NCI-H82 treated with DMSO at 0.1 percent for 48 hours (cell line): ENCODE results near the gene PBX1.
A peak's percentile ranks its signal among the peaks of the same experiment; 100 is the strongest.

Source experiments
- DNase-seq: peaks from one replicate; lab custom pipeline; 2025; ENCODE audit not compliant: unreplicated experiment; lab: John Stamatoyannopoulos, UW

PBX1 gene

DNA sequence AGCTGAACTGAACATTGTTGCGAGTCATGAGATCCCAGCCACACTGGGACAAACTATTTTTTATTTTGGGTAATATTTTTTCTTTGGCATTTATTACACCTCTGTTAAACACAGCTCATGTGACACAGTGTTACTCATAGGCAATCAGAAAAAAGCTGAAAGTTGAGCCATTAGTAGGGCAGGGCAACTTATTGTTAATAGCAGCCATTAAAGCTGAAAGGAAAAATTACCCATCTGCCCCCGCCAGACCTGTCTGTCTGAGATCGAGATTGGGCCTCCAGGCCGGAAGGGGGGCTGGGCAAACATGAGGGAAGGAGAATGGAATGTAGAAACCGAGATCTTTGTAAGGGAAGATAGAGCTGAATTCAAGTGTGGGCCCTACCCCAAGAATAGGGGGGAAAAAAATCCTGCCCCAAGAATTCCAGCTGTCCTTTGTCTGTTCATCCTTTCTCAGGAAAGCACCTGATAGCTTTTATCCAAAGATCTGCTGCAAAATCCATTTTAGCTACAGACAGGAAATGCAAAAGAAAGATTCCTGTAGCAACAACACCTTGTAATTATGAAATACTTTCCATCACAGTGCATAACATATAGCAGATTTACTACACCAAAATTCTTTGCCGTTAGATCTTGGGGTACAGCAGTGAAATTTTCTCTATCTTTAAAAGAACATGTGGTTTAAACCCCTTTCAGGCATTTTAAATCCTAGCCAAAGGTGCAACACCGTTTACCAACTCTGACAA, 212.8 kb downstream of the PBX1 start:
- DNase-seq: no peak

DNA sequence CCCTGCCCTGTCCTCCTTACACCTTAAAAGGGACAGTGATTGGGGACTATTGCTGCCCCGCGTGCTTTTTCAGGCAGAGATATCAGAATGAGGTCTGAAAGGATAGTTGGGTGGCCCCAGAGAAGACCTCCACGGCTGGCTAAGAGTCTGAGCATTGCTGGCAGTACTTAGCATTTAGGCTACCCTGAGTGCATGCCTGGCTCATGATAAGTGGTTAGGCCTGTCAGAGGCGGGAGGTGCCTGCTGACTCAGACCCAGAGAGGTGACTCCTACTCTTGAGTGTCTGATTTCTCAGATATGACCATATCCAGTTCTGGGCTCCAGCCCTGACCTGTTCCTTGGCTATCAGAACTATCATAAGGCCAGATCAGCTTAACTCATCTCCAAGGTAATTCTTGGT, 213.7 kb downstream of the PBX1 start:
- DNase-seq: no peak

DNA sequence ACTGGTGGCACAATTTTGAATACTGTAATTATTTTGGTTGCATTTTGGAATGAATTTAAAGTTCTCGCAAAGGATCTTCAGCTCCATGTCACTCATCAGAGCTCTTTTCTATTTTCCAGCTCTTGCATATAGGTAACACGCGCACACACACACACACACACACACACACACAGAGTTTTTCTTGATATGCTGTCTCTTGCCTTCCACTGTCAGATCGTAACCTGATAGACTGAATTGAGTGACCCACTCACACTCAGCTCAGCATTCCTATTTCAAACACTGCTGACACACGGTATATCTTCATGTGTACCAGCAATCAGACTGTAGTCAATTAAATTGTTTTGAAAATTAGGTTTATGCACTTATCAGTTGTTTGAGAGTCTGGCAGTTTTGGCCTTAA, 214.1 kb downstream of the PBX1 start:
- no peak for DNase-seq

DNA sequence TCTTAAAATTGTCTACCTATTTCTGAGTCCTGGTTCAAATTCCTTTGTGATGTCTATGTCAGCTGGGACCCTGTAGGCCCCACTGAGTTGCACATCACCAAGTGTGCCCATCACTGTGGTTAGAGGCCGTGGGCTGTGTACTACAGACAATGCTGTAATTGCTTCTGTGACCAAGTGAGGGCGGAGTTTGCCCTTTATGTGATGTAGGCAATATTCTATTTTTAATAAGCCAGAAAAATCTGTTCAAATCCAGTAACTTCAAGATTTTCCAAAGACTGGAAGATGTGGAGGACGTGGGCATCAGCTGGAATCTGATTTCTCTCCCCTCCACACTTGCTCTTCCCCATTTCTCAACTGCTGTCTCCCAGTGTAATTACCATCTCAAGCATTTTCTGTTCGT, 215.4 kb downstream of the PBX1 start:
- DNase-seq: no peak

DNA sequence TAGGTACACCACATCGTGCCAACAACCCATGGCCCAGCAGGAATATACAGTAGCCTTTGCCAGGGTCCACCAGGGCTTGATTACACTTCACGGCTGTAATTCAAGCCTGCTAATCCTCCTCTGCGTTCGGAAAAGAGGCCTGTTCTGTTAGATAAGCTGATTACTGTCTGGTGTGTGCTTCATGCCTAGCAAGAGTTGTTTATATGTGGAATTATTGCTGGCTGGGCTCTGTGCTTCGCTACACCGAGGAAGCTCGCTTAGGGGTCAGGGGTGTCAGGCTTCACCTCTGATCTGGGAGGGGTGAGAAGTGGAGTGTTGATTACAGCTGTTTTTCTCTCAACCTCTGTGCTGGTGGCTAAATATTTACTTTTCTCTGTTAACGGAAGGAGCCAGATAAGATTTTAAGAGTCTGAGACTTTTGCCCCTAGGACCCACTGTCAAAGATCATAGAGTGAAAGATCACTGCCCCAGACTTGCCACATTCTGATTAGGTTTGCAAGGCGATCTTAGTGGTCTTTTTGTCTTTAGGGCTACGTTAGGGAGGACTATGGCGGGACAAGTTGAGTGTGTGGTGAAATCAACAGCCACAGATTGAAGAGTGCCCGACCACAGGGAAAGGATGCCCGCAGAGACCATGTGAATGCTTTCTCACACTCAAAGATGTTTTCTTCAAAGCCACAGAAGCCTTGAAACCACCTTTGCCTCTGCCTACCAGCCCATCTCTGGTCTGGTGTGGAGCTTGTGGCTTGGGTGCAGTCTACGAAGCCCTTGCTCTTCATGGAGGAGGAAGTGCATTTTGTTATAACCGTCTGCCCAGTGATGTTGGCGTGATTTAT, 216.1 kb downstream of the PBX1 start:
- peak; percentile 98 for DNase-seq

DNA sequence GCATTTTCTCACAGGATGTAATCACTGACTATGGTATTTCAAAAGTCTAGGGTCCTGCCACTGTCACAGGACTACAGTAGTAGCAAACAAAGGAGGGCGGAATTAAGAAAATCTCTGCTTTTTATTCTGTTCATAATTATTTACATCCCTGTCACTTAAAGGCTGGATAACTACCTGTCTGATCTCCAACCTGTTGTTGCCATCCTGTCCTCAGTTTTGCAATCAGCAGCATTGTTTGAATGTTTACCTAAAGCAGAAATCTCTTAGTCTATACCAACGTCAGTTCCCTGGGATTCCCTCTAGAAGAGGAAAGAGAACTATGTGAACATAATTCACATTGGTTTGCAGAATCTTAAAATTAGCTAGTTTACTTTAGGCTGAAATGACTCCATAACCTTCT, 218.5 kb downstream of the PBX1 start:
- DNase-seq: no peak

DNA sequence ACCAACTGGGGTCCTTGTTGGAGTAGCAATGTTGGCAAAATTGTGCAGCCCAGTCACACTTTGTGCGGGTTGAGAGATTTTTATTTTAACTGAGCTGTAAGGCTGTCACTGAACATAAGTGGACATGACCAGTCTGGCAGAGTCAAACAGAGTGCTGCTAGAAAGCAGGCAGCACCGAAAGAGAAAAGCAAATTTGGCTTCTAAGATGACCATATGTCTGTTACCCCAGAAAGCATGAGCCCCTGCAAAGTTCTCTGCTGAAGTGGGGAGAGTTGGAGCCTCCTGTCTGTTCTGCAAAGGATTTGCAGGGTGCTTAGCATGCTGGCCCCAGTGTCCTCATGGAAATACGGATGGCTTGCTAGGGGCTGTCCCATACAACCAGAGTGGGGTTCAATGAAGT, 220.4 kb downstream of the PBX1 start:
- no peak for DNase-seq

DNA sequence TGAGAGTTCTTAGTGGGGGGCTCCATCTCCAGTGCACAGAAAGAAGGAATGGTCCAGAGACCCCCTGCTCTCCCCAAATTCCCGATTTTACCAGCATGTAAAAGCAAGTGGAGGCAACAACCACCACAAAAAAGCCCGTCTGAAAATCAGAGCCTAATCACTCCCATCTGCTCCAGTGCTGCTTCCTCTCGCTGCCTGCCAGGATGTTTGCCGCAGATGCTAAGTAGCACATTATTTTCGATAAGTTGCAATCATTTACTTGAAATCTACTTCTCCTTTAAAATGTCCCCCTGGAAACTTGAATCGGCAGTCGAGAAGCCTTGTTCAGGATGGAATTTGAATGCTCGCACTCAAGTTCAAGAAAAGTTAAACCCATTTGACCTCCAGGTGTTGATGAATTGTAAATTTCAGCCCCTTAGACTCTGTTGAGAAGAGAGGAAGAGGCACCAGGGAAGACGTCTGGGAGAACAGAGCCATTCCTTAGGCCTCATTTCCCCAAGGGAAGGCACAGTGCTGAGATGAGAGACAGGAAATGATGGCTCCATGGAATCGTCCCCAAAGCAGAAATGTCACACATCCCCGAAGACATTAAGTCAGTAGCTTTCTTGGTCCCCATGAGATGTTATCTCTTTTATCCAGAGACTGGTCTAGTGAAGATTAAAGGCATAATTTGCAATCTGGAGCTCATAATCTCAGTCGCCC, 221.3 kb downstream of the PBX1 start:
- DNase-seq: no peak

DNA sequence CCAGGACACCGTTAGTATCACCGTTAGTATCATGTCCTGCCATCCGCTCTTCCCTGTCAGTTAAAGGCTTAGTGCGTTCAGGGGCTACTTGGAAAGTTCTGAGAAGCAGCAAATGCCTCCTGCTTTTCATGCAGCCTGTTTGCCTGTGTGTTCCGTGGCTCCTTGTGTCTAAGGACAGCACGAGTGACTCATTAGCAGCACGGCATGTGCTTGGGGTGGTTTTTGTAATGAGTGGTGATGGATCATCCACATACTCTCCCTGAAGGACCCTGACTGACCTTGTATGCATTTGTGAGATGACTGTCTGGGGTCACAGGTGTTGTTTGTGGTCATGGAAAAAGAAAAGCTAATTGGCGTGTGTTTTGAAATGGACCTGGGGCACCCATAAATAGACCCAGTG, 221.9 kb downstream of the PBX1 start:
- no peak for DNase-seq

DNA sequence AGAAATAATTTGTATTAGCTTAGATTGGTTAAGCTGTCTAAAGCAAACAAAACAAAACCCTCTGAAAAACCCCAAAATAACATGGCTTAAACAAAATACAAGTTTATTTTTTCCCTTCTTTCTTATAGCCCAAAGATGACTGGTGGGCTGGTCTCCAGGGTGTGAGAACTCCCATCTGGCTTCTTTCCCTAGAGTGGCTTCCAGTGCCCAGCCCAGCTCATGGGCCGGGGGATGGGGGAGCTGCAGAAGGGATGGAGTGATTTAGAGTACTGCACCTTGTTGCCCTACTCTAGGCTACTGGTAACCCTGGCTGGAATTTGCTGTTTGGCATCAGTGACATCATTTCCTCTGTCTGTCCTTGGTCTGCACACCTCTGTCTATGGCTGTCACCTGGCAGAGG, 223.0 kb downstream of the PBX1 start:
- DNase-seq: no peak

DNA sequence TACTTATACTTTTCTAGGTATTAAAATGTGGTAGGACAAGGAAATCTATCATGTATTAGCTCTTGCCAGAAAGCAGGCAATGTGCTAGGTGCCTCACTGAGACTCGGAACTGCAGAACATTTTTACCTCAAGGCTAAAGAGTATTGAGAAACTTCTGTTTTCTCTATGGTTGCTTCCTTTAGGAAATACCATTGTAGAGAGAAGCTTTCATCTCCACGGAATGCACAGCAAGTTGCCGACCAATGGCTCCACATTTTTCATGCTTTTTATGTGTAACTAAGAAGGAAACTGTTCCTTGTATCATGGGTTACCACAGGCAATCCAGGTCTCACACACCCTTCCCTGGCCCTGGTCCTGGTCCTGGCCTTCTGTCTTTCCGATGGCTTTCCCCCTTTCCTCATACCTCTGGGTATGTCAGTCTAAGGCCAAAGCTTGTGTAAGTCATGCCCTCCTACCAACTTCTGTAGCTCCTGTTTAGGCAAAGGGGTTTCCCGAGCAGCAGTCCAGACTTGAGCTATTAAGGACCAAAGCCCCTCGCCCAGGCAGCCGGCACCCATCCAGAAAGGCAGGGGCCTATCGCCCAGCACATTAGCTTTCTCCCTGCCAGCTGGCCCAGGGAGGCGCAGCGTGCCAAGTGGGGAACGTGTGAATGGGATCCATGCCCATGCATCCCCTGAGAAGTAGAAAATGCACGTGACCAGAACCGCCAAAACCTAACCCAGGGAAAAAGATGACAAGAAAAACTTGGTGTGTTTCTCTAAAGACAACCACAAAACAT, 225.0 kb downstream of the PBX1 start:
- DNase-seq: no peak

DNA sequence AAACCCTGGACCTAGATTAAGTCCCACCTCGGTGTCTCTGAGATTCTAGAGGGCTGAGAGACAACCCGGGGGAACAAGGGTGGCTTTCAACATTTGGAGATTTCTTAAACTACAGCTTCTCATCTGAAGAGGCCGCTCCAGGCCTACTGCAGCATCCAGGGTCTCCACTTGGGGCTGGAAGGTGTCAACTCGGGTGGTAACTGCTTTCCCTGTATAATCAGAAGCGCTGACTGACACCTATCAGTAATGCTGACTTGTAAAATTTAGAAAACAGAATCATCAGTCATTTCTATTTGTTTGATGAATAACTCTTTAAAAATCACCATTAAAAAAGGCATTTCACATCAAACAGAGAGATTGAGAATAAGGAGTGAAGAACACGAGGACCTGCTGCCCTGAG, 226.0 kb downstream of the PBX1 start:
- DNase-seq: no peak

DNA sequence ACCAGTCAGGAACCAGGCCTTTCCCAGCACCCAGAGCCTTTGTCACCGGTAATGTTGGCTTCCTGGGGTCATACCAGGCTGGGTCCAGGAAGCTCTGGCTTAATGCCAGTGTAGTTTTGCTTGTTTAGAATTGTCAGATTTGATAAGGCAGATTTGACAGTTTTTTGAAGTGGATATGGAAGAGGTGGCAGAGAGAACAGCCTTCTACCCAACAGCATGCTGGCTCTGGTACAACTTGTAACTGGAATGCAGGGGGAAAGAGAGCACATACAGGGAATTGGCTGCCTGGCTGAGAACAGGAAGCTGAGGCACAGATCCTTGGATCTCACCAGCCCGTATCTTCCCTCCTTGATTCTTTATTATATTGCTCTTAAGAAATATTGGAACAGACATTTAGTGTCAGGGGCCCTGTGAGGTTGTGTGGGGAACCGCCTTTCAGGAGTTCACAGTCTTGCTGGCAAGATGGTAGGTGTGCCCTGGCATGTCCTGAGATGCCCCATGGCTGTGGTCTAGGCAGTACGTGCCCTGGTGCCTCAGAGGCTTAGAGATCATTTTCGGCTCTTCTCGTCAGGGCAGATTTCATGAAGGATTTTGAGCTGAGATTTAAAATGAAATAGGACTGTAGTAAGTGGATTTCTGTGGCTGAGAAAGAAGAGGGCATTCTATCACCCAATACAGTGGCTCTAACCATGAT, 227.0 kb downstream of the PBX1 start:
- DNase-seq: no peak

DNA sequence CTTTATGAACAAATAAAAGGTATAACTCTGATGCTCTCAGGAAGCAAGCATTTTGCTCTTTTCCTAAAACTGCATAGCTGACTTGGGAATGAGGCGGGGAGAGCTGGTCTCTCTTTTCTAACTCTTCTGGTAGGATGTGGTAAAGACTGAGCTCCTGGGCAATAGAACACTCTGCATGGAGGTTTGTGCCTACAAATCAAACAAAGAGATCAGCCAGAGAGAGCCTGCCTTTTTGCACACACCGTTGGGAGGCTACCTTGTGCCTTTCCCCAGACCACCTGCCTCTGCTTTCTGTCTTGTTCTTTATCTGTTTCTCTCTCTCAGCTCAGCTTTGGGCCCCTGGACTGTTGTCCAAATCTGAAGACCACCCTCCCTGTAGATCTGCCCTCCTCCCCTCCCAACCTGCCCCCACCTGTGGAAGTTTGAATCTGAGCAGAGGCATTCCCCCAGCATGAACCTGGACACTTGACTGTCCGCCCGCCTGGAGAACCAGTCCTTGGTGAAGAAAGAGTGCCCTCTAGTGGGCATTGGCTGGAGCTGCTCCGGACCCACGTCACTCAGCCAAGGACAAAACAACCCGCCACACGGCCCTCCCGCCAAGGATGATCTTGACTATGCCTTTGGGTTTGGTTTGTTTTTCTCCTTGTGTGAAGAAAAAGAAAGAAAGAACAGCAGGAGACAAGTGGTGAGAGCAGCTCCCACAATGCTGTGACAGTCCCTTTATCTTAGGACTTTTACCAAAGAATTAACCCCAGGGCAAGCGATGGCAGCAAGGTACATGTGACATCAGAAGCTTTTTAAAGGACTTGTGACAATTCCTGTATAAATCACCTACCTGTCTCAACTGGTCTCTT, 228.2 kb downstream of the PBX1 start:
- peak; percentile 67 for DNase-seq

DNA sequence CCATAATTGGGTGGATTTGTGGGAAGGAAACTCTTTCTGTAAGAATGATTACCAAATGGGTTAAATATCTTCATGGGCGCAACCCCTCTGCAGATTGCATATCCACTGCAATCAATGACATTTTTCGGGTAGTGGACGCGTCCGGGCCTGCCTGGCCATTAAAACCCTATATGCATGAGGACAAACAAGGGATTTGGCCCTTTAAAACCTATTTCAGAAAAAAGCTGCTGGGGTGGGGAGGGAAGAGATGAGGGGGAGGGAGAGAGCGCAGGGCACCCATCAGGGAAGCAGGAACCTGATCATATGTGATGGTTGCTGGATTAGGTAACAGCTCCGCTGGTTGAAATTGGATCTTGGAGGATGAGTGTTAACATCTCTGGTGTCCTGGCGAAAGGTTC, 228.8 kb downstream of the PBX1 start:
- DNase-seq: peak; percentile 57

DNA sequence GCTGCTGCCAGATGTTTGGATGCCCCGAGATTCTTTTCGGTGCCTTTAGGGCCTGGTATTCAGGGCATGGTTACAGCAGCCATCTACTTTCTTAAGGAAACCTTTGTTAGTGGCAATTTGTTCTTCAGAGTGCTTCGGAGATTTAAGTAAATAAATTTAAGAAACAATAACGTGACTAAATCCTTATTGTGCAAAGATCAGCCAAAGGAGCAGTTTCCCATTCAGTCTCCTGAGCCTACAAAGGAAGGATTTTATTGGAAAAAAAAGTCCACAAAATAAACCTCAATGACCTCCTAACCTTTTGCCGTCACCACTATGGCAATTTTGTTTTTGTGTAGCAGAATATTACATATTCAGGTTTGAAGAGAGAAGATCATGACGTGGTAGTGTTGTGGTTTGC, 231.1 kb downstream of the PBX1 start:
- DNase-seq: no peak

DNA sequence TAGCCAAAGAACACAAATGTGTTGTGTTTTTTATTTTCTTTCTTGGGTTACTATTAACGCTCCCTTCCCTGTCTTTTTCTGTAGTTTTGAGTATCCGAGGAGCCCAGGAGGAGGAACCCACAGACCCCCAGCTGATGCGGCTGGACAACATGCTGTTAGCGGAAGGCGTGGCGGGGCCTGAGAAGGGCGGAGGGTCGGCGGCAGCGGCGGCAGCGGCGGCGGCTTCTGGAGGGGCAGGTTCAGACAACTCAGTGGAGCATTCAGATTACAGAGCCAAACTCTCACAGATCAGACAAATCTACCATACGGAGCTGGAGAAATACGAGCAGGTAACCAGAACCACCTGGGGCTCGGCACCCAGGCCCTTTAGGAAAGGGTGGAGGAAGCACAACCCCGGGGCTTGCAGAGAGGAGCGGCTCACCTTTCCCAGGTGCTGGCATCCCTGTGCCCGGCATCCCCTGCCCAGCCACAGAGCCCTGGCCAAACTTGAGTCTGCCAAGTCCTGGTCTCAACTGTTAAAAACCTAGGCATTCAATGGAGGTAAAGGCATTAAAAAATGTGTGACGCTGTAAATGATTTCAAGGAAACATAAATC, 233.5 kb downstream of the PBX1 start:
- no peak for DNase-seq

DNA sequence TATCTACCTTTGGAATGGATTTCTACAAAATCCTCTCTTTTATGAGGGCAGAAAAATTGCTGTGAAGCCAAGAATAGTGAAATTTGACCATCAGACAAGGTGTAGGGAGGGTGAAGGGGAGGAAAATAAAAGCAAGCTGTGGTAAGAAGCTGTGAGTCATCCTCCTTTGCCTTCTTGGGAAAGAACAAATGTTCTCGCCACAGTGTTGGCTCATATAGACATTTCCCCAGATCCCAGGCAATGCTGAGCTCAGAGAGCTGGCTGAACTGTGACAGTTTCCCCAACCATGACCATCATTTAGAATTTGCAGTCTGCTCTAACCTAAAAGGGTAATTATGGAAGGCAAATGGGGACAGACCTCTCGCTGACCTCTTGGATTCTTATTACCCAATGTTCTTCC, 235.4 kb downstream of the PBX1 start:
- DNase-seq: no peak

DNA sequence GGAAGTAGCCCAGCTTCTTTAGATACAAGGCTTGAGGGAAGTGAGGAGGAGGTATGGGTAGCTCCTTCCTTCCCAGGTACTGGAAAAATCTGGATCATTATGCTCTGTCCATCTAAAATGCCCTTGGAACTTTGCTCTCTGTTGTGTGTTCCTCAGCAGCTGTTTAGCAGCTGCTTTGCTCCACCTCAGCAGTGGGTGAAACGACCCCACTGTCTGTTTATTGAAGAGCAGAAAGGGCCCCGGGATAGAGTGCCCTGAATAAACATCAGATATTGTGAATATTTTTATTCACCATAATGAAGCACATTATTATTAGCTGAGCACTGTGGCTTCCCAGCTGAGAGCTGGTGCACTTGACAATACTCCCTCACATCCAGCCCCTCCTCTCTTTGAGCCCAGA, 237.9 kb downstream of the PBX1 start:
- no peak for DNase-seq
